Measurements from ENCODE around the gene RFX8.

The RFX8 gene

DNA sequence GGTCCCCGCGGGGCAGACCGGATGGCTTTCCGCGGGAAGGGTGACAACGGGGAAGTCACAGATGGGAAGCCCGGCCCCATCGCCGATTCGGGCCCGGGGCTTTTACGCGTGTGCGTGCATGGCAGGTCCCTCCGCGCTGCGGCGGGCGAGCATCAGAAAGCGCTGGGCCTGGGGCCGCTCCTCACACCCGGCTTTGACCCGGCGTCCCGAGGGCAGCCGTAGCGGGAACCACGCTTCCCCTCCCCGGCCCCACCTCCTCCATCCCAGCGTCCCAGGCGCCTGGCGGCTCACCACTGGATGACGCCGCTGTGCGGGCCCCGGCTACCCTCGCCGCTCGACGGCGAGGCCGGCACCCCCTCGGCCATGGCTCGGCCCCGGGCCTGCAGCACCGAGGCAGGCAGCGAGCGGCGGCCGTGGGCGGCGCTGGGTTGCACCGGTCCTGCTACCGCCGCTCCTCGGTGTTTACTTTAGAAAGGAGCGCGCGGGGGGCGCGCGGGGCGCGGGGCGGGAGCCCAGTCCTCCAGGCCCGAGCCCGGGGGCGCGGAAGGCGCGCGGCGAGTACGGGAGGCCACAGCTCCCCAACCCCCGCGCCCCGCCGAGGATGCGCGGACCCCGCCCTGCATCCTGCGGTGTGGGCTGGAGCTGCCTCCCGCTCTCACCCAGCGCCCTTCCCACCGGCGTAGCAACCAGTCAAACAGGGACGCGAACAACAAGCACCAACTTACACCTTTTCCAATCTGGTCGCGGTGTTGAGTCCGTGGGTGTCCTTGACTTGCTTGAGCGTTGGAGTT, 806 bp downstream of the RFX8 start:
- H3K9me3 ChIP-seq (ENCODE audit: control insufficient read depth, insufficient read depth, low read length) = no peaks in the 10 kb centered on the region
- TF ChIP-seq, protein P1, sequence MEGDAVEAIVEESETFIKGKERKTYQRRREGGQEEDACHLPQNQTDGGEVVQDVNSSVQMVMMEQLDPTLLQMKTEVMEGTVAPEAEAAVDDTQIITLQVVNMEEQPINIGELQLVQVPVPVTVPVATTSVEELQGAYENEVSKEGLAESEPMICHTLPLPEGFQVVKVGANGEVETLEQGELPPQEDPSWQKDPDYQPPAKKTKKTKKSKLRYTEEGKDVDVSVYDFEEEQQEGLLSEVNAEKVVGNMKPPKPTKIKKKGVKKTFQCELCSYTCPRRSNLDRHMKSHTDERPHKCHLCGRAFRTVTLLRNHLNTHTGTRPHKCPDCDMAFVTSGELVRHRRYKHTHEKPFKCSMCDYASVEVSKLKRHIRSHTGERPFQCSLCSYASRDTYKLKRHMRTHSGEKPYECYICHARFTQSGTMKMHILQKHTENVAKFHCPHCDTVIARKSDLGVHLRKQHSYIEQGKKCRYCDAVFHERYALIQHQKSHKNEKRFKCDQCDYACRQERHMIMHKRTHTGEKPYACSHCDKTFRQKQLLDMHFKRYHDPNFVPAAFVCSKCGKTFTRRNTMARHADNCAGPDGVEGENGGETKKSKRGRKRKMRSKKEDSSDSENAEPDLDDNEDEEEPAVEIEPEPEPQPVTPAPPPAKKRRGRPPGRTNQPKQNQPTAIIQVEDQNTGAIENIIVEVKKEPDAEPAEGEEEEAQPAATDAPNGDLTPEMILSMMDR (IDR thresholded peaks at IDR 0.05; ENCODE audit: low read depth, low read length, poor library complexity, severe bottlenecking) = no peak
- no peak; the same call in 1 of the 2 replicates for TF ChIP-seq EZH2phosphoT487 (IDR thresholded peaks at IDR 0.05; ENCODE audit: borderline replicate concordance, low read length)
- H3F3A ChIP-seq (ENCODE audit: control insufficient read depth, insufficient read depth) = no peaks in the 10 kb centered on the region
- H3K4me2 ChIP-seq (ENCODE audit: low read length) = peak overlapping the region; percentile 8; the same call in 1 of the 2 replicates
- H3K27me3 ChIP-seq (ENCODE audit: control insufficient read depth, low read length) = peaks cover 41% of the 10 kb centered on the region
- no peaks in the 10 kb centered on the region for H3K4me1 ChIP-seq (ENCODE audit: control insufficient read depth, low read length)
- H3K36me3 ChIP-seq (ENCODE audit: control insufficient read depth, low read length) = no peaks in the 10 kb centered on the region
- no peaks in the 10 kb centered on the region for H3K79me2 ChIP-seq (ENCODE audit: control insufficient read depth, low read length)
- H3K27ac ChIP-seq (ENCODE audit: low read depth, low read length) = no peak overlapping the region
- H3K4me3 ChIP-seq (ENCODE audit: low read length) = no peak overlapping the region
- no peaks in the 10 kb centered on the region for H4K20me1 ChIP-seq (ENCODE audit: control insufficient read depth, insufficient read depth, low read depth, low read length)
- H3K9me2 ChIP-seq (replicated peaks; ENCODE audit: control insufficient read depth, low read length) = no peaks in the 10 kb centered on the region

DNA sequence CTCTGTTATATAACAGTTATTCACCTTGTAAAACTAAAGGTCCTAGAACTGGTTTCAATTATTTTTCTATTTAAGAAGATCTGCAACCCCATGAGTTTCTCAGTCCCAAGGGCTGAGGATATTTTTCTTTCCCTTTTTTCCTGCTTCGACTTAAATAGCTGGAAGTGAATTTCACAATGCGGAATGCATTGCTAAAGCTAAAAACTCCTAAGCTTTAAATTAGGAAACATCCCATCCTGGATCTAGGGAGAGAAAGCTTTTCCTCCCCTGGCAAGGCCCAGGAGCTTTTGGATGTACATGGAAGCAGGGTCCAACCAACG, 1.4 kb downstream of the RFX8 start:
- H3K9me2 ChIP-seq (replicated peaks; ENCODE audit: control insufficient read depth, low read length) = no peaks in the 10 kb centered on the region
- H3K79me2 ChIP-seq (ENCODE audit: control insufficient read depth, low read length) = no peaks in the 10 kb centered on the region
- no peak overlapping the region; the same call in 1 of the 2 replicates for H3K4me2 ChIP-seq (ENCODE audit: low read length)
- no peaks in the 10 kb centered on the region for H3K36me3 ChIP-seq (ENCODE audit: control insufficient read depth, low read length)
- H3K9me3 ChIP-seq (ENCODE audit: control insufficient read depth, insufficient read depth, low read length) = no peaks in the 10 kb centered on the region
- H3F3A ChIP-seq (ENCODE audit: control insufficient read depth, insufficient read depth) = no peaks in the 10 kb centered on the region
- H3K4me3 ChIP-seq (ENCODE audit: low read length) = no peak overlapping the region
- no peak overlapping the region for H3K27ac ChIP-seq (ENCODE audit: low read depth, low read length)
- no peaks in the 10 kb centered on the region for H4K20me1 ChIP-seq (ENCODE audit: control insufficient read depth, insufficient read depth, low read depth, low read length)
- TF ChIP-seq, protein P1 (IDR thresholded peaks at IDR 0.05; ENCODE audit: low read depth, low read length, poor library complexity, severe bottlenecking) = no peak
- TF ChIP-seq EZH2phosphoT487 (IDR thresholded peaks at IDR 0.05; ENCODE audit: borderline replicate concordance, low read length) = no peak
- no peaks in the 10 kb centered on the region for H3K4me1 ChIP-seq (ENCODE audit: control insufficient read depth, low read length)
- peaks cover 36% of the 10 kb centered on the region for H3K27me3 ChIP-seq (ENCODE audit: control insufficient read depth, low read length)

DNA sequence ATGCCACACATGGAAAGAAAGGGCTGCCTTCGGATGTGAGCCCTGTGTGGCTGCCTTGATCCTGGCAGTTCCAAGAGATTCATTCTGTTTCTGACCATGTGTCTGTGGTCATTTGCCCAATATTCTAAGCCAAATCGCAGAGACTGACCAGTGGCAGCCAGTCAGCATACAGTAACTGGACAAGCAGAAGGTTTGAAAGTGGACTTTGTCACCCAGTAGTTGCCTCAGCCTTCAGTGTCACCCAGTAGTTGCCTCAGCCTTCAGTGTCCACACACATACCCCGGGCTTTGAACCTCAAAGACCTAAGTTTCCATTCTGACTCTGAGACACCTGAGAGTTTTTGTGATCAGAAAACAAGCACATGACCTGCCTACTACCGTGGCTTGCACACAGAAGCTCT, 5.0 kb downstream of the RFX8 start:
- peaks cover 24% of the 10 kb centered on the region for H3K27me3 ChIP-seq (ENCODE audit: control insufficient read depth, low read length)
- H3K9me3 ChIP-seq (ENCODE audit: control insufficient read depth, insufficient read depth, low read length) = no peaks in the 10 kb centered on the region
- TF ChIP-seq, protein P1 (IDR thresholded peaks at IDR 0.05; ENCODE audit: low read depth, low read length, poor library complexity, severe bottlenecking) = no peak
- no peak for TF ChIP-seq EZH2phosphoT487 (IDR thresholded peaks at IDR 0.05; ENCODE audit: borderline replicate concordance, low read length)
- H3K4me1 ChIP-seq (ENCODE audit: control insufficient read depth, low read length) = no peaks in the 10 kb centered on the region
- no peak overlapping the region for H3K27ac ChIP-seq (ENCODE audit: low read depth, low read length)
- H3F3A ChIP-seq (ENCODE audit: control insufficient read depth, insufficient read depth) = no peaks in the 10 kb centered on the region
- H3K9me2 ChIP-seq (replicated peaks; ENCODE audit: control insufficient read depth, low read length) = no peaks in the 10 kb centered on the region
- no peak overlapping the region for H3K4me2 ChIP-seq (ENCODE audit: low read length)
- H3K36me3 ChIP-seq (ENCODE audit: control insufficient read depth, low read length) = no peaks in the 10 kb centered on the region
- H4K20me1 ChIP-seq (ENCODE audit: control insufficient read depth, insufficient read depth, low read depth, low read length) = no peaks in the 10 kb centered on the region
- no peaks in the 10 kb centered on the region for H3K79me2 ChIP-seq (ENCODE audit: control insufficient read depth, low read length)
- H3K4me3 ChIP-seq (ENCODE audit: low read length) = no peak overlapping the region

Measured in DOHH2 (cell line).